GM18867 (cell line): Measurements from ENCODE around the gene TRMT61A.

Experiments
- ATAC-seq: cut with Tn5 transposase; IDR thresholded peaks from one replicate; pipeline ENCODE4 v1.9.1; 2021; ENCODE audit warnings: mild to moderate bottlenecking, moderate library complexity; ENCODE audit not compliant: unreplicated experiment

Gene TRMT61A

GRCh38 chr14:103545915-103546651, 17.1 kb downstream of the TRMT61A start:
- ATAC-seq, result no peak

- ATAC-seq, result peak; percentile 57
These were observed 17.9 kb downstream of the TRMT61A start for GRCh38 chr14:103546652-103547454.

DNA sequence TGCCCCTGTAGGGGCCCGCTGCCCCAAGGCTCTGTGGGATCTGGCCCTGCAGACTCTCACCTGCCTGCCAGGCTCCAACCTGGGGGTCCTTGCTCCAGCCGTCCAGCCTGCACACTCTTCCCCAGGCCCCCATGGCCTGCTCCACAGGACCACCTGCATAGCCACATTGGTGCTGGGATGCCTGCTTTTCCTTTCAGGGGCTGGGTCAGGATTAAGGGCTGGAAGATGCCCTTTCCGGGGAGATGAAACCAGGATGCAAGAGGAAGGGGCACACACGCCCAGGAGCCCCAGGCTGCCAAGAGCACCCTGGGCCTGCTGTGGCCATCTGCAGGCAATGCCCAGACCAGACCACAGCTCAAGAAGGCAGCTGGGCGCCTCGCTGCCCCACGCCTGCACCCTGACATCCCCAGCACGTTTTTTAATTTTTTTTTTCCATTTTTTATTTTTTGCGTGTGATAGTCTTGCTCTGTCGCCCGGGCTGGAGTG, 18.5 kb downstream of the TRMT61A start:
- no peak for ATAC-seq

DNA sequence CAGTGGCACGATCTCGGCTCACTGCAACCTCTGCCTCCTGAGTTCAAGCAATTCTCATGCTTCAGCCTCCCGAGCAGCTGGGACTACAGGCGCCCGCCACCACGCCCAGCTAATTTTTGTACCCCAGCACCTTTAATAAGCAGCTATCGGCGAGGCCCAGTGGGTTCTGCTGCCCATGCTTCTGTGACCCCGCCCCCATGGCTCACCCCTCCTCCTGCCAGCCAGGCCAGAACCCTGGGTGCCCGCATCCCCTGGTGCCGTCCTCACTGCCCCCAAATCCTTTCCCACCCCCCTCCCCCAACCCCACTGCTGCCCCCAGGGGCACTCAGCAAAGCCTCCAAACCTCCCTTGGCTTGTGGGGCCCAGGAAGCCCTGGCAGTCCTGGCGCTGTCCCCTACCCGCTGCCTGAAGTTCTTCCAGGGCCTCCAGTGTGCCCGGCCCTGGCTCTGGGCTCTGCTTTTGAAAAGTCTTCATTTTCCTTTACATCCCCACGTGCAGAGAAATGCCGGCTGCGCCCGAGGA, 19.0 kb downstream of the TRMT61A start:
- ATAC-seq, result no peak

DNA sequence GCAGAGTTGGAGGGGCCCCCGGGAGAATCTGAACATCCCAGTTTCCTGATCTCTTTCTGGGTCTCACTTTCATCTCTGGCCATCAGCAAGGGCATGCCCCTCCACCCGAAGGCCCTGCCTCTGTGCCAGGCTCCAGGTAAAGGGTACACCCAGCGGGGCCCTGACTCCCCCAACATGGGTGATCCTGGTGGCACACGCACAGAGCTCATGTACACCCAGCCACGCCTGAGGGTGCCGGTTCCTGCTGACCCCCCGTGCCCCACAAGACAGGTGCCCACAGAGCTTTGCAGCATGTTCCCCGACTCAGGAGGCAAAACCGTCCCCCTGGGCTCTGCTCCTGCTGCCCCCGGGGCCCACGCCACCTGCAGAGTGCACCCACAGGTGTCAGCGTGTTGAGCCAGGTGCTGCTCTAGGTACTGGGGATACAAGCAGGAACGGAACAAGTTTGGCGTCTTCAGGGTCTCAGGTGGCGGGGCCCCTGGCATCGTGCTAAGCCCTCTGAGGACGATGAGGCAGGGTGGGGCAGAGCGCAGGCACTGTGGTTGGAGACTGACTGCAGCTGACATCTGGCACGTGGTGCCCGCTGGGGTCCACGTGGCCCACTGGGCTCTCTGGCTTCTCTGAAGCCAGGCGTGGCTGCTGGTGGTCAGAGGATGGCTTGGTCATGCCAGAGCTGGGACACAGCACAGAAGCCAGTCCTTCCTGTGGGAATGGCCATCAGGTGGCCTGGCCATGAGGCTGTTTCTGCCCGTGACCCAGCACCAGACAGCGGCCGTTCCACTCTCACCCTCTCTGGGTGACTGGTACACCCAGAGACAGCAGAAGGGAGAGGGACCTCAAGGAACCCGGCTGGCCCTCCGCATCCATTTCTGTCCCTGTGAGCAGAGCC, 19.7 kb downstream of the TRMT61A start:
- no peak for ATAC-seq

GRCh38 chr14:103549361-103550311, 20.6 kb downstream of the TRMT61A start:
- no peak for ATAC-seq

GRCh38 chr14:103550451-103551337, 21.7 kb downstream of the TRMT61A start:
- ATAC-seq, result no peak

DNA sequence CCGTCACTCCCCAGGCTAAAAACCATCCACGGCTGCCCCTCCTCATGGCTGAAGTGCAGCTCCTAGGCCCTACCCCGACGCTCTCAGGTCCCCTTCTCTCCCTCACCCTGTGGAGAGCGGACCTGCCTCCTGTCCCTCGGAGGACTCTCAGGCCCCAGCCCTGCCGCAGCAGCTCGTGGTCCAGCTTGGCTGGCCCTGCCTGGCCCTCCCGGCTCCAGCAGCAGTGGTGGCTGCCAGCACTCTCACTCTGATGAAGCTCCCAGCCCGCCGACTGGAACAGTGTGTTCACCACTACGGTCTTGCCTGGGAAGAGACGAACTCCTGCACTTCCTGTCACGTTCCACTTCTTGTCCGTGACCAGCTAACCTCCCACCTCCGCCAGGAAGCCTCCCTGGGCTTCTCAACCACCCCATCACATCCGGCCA, 22.4 kb downstream of the TRMT61A start:
- no peak for ATAC-seq

DNA sequence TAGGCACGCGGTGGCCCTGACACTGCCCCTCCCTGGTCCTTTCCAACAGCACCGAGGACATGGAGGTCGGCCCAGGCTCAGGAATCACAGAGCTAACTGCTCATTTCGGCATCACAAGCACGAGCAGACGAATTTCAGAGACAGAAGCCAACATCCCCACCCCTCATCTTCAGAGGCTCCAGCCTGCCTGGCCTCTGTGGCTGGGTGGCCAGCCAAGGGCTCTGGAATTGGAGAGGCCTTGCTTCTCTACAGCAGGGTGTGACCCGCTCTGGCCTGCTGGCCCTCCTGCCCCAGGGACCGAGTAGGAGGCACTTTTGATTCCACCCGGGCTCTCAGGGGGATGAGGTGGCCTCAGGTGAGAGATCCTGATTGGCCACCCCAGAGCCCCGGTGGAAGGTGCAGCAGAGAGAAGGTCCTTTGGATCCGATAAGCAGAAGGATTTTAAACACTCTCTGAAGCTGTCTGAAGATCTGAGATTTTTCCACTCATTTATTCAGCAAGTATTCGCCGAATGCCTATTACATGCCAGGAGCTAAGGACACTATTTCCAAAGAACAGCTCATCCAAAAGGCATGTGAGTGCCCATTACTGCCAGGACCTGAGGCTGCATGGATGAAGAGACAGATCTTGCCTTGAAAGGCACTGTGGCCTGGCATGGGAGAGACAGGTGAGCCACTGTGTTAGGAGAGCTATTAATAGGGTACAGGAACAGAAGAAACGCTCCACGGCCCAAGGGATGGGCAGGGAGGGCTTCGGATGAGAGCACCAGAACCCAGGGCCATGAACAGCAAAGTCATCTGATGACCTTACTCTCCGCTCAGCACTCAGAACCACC, 23.2 kb downstream of the TRMT61A start:
- ATAC-seq, result no peak

DNA sequence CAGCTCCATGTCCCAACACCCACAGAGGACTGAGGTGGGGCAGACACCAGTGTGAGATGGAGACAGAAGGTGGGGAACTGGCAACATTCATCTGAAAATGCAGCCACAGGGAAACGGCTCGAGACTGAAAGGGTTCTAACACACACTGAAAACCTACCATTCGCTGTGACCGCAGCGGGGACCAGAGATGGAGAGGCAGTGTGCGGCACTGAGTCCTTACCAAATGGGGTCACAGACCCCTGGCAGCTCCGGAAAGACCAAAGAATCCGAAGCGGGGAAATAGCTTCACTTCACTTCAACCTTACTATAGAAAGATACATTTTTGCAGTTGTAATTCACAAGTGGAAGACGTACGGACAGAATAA, 23.8 kb downstream of the TRMT61A start:
- no peak for ATAC-seq

DNA sequence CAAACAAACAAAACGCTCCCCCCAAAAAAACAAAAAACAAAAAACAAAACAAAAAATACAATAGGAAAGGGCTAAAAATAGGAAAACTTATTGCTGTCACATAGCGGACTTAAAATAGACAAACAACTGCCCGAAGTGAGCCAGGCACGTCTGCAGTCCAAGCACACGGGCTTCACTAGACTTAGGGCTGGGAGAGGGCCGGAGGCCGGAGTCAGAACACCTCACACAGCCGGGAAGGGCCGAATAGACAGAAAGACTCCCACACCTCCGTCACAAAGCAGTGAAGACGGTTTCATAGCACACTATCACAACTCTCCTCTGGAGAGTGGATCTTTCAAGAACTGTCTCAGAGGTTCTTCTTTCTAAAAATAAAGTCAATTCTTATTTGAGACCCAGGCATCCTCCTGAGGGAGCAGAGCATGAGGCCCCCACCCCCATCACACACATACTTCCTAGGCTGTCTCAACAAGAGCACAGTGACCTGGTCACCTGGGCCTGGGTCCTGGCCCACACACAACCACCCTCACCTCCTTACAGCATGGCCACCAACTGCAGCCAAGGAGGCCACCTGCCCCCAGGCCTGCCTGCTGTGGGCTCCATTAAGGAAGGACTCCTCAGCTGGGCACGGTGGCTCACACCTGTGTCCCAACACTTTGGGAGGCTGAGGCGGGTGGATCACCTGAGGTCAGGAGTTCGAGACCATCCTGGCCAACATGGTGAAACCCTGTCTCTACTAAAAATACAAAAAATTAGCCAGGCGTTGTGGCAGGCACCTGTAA, 26.8 kb downstream of the TRMT61A start:
- ATAC-seq, result no peak

DNA sequence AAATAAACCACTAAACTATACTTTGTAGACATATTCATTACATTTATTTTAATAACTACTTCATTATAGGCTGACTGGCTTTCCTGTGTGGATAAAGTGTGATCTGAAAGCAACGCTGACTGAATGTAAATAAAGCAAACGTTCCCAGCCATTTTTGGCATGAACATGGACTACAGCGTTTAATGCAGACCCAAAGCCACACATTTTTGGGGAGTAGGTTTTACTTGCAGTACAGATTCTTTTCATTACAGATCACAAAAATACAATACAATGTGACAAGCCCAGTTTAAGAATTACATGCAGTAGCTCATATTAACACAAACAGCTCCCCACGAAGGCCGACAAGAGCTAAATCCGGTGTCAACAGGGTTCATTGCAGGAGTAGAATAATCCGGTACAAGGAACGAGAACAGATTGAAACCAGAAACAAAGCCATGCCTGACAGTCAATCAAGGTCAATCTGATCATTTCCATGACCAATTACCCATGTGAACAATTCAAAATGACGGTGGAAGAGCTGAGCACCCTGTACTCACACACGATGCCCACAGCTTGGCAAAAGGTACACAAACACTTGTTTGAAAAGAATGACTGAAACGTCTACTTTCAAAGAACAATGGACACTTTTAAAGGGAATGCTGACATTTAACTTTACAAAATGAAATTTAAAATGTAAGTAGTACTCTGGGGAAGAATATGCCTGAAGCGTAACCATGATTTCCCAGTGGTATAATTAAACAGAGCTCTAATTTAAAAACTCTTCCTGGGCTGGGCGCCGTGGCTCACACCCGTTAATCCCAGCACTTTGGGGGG, 28.2 kb downstream of the TRMT61A start:
- no peak for ATAC-seq

DNA sequence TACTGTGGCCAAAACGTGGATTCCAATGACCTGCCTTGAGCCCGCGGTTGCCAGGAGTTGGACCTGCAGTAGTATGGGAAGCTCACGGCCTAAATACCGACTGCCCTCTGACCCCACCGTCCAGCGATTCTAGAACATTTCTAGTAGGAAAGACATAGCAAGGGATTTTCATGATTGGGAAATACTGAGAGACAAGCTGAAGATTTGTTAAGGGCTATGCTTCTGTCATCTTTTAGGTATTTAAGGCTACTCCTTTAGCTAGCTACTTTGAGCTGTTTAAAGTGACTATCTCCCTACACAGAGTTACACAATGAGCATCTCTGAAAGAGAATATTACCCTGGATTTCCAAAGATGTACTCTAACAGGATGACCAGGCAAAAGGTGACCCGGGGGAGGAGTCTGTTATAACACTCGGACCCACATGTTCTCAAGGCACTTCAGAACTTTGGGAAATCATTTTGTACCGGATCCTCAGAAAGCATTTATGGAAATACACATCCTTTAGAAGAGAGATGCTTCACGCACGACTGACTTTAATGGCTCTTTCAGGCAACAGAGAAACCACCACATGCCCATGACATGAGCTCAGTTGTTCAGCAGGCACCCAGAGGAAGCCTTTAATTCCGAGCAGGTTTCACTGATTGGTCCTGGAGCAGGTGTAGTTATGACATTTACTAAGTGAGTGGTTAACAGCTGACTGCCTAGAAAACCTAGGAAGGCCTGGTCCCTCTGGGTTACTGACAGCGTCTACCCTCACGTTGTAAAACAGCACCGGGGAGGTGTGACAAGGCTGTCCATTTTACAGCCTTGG, 29.3 kb downstream of the TRMT61A start:
- ATAC-seq, result no peak

DNA sequence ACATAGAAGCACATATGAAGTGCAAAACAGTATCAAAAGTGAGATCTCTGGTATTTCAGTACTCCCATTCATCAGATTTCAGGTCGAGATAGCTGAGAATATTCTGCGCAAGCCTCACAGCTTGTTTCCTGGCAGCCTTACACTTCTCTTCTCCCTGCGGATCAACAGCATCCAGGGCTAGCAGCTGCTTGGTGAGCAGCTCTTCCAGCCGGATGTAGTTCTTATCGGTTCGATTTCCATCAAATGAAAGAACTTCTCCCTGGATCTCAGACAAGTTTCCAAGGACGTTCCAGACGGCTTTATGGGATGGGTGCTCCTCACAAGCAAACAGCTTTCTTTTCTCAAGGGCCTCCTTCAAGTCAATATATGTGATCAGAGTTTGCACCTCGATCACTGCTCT, 30.8 kb downstream of the TRMT61A start:
- ATAC-seq, result no peak

- ATAC-seq, result no peak
These were observed 31.7 kb downstream of the TRMT61A start for GRCh38 chr14:103560691-103561090.
